Omental fat pad (tissue), 4 donors: Measurements from ENCODE around the gene LARP1. TPM values are rescaled to one million over a fixed set of nuclear protein-coding genes. Genes with fewer than 3 reads are reported as not detected.

Experiments
- ATAC-seq: fragments of 150-250 bp; one replicate; pipeline ENCODE4 v1.9.1; 2016; ENCODE audit warnings: mild to moderate bottlenecking, moderate library complexity; ENCODE audit not compliant: low FRiP score
- DNase-seq: peaks from one replicate; pipeline ENCODE4 v3.0.0-alpha.2; 2019; ENCODE audit warnings: low spot score
- total RNA-seq, 4 donors: library from RNA; depleted of rRNA; stranded (reverse); fragments of >200 nt; gene quantifications; one replicate each; pipeline ENCODE4 v1.1.0, GENCODE V29; 2016
- TF ChIP-seq, protein P1 (sequence below), 3 donors: fragments of 450-650 bp; IDR thresholded peaks; one replicate each; pipeline ENCODE4 v1.5.1; 2016 to 2017; ENCODE audit warnings: antibody characterized with exemption in 3 of 3, mild to moderate bottlenecking in 3 of 3, moderate library complexity in 2 of 3

Gene LARP1
- total RNA-seq, 4 donors from 2014 or later, result 80.5 to 155 (median 106) TPM

DNA sequence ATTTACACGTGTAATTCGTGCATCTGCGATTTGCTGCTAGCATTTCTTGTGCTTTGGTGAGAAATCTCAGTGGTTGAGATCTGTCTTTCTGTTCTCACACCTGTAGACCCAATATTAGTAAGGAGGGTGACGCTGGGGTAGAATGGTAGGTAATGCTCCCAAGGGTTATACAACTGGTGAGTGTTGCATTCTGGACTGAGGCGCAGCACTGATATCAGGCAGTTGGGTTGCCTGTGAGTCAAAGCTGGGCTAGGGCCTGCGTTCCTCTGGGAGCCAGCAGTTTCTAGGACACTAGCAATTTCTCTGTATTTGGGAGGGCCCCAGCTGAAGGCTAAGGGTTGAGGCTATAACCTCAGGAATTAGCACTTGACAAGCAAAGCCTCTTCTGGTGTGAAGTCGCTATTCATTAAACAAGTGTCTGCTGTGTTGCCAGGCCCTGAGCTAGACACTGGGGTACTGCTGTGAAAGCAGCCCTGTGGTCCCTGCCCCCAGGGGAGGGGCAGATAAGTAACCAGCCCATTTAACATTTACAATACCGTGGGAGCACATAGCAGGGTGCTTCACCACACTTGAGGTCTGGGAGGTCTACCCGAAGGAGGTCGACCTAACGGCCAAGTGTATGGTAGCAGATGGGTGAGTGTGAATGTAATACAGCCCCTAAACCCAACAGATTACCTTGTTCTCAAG is 28.7 kb downstream of the LARP1 start:
- ATAC-seq (peak; percentile 34), DNase-seq (no peak)
- TF ChIP-seq, protein P1, sequence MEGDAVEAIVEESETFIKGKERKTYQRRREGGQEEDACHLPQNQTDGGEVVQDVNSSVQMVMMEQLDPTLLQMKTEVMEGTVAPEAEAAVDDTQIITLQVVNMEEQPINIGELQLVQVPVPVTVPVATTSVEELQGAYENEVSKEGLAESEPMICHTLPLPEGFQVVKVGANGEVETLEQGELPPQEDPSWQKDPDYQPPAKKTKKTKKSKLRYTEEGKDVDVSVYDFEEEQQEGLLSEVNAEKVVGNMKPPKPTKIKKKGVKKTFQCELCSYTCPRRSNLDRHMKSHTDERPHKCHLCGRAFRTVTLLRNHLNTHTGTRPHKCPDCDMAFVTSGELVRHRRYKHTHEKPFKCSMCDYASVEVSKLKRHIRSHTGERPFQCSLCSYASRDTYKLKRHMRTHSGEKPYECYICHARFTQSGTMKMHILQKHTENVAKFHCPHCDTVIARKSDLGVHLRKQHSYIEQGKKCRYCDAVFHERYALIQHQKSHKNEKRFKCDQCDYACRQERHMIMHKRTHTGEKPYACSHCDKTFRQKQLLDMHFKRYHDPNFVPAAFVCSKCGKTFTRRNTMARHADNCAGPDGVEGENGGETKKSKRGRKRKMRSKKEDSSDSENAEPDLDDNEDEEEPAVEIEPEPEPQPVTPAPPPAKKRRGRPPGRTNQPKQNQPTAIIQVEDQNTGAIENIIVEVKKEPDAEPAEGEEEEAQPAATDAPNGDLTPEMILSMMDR (IDR thresholded peaks at IDR 0.05), result no peak

DNA sequence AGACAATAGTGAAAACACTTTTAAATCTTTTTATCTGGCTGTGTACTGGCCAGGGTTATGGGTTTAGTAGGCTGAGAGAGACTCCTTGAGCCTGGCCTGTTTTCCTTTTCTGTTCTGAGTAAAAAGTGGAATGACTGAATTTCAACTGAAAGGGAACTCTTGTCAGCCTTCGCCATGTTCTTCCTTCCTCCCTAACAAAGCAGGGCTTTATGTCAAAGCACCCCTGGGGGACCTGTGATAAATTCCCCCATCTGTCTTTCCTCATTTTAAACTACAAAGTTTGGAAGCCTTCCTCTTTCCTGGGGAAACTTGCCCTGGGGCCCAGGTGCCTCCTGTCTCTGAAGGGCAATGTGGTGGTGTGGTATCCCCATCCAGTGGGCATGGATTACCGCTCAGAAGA is 29.7 kb downstream of the LARP1 start:
- TF ChIP-seq, protein P1 (IDR thresholded peaks at IDR 0.05), result no peak
- DNase-seq (no peak), ATAC-seq (no peak)

DNA sequence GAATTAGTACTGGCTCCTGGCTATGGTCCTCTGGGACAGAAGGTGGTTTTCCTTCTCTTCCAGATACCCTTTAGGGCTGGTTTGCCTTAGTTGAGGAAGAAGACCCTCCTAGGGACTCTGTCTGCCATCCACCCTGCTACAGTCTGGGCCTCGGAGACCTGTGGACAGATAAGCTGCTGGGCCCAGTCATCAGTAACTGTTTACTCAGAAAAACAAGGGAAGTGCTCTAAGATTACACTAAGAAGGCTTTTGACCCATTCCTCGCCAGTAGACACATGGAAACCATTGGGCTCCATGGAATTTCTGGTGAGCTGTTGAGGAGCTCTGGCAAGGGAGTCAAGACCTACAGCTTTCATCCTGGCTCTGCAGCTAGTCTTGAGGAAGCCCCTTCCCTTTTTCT is 31.2 kb downstream of the LARP1 start:
- ATAC-seq (no peak), DNase-seq (no peak)
- TF ChIP-seq, protein P1 (IDR thresholded peaks at IDR 0.05), result no peak

DNA sequence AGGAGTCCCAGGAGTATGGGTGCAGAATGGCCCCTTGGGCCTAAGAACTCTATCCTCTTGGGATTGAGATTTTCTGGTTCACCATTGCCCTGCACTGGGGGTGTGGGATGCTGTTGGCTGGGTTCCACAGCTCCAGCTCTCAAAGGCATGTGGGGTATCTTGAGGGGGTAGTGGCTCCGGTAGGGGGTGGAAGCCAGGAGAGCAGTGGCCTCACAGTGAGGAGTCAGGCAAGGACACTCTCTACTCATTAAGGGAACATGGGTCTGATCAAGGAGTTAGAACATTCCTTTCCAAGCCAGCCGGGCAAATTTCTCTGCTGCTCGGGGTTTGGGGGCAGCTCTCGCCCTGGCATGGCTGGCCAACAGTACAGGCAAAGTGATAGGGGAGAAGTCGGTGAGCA is 33.0 kb downstream of the LARP1 start:
- ATAC-seq (no peak), DNase-seq (no peak)
- TF ChIP-seq, protein P1 (IDR thresholded peaks at IDR 0.05), result no peak

DNA sequence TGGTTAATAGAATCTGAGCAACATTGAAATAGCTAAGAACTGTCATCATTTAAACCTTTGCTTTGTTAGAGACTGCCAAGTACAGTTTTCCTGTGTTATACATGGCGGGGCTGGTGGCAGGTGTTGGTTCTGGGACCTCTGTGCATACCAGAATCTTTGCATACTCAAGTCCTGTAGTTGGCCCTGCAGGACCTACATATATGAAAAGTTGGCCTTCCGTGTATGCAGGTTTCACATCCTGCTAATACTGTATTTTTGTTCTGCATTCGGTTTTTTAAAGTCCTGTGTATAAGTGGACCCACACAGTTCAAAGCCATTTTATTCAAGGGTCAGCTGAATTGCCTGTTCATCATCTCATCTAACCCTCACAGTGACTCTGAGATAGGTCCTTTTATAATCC is 36.4 kb downstream of the LARP1 start:
- TF ChIP-seq, protein P1 (IDR thresholded peaks at IDR 0.05), result no peak
- DNase-seq, result no peak
- ATAC-seq, result no peak

DNA sequence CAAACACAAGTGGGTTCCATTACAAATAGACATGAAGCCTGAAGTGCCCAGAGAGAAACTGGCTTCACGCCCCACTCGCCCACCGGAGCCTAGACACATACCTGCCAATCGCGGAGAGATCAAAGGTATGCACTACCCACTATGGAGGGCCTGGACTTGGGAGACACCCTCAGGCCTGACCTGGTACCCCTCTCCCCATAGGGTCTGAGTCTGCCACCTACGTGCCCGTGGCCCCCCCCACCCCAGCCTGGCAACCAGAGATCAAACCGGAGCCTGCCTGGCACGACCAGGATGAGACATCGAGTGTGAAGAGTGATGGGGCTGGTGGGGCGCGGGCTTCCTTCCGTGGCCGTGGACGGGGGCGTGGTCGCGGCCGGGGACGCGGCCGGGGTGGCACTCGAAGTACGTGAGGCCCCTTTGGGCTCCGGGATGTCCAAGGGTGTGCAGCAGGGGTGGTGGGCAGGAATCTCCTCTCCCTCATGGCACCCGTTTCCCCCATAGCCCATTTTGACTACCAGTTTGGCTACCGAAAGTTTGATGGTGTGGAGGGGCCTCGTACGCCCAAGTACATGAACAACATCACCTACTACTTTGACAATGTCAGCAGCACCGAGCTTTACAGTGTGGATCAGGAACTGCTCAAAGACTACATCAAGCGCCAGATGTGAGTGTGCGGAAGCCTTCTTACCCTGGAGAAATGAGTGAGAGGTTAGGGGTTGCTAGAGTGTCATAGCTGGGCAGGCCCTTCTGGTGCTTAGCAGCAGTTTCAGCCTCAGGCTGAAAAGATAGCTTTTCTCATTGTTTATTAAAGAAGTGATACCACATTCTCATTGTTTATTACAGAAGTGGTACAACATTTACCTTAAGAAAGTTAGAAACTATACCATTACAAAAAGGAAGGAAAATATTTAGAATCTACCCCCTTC is 38.7 kb downstream of the LARP1 start:
- peak; percentile 25 for ATAC-seq
- no peak for DNase-seq
- TF ChIP-seq, protein P1 (IDR thresholded peaks at IDR 0.05), result no peak
